ENCODE data around the gene C16orf92.

C16orf92 gene

DNA sequence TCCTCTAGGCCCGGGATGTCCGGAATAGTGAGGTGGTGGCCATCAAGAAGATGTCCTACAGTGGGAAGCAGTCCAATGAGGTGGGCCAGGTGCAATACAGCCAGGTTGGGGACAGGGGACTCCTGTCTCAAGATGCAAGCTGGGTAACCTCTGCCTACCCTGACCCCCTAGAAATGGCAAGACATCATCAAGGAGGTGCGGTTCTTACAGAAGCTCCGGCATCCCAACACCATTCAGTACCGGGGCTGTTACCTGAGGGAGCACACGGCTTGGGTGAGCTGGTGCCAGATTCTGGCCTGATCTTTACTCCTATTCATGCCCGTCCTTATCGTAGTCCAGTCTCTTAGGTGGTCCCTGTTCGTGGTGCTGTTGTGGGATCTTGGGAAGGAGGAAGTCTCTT lies 44.9 kb upstream of the C16orf92 start:
- peaks cover 52% of the 10 kb centered on the region for H3K36me3 ChIP-seq (ENCODE audit: insufficient read depth, low read length)
- H2AFZ ChIP-seq (ENCODE audit: low read length), result no peak overlapping the region
- peak overlapping the region; percentile 96 for H3K9ac ChIP-seq (ENCODE audit: low read depth, low read length, poor library complexity, severe bottlenecking)
- H3F3A ChIP-seq (ENCODE audit: low read depth), result no peaks in the 10 kb centered on the region
- peaks cover 48% of the 10 kb centered on the region for H4K20me1 ChIP-seq (ENCODE audit: insufficient read depth, low read length, poor library complexity, severe bottlenecking)
- H3K27me3 ChIP-seq (ENCODE audit: insufficient read depth, low read length, poor library complexity, severe bottlenecking), result no peaks in the 10 kb centered on the region
- H3K9me3 ChIP-seq (ENCODE audit: insufficient read depth, low read depth, low read length), result no peaks in the 10 kb centered on the region
- H3K4me1 ChIP-seq (ENCODE audit: insufficient read depth, low read length, poor library complexity, severe bottlenecking), result peaks cover 34% of the 10 kb centered on the region
- peaks cover 52% of the 10 kb centered on the region for H3K79me2 ChIP-seq (ENCODE audit: insufficient read depth, low read length)
- H3K4me2 ChIP-seq (ENCODE audit: low read depth, low read length, poor library complexity, severe bottlenecking), result peak overlapping the region; percentile 86
- no peaks in the 10 kb centered on the region for H3K9me2 ChIP-seq (replicated peaks; ENCODE audit: low read depth, low read length)
- H3K4me3 ChIP-seq (ENCODE audit: low read length, poor library complexity, severe bottlenecking), result peak overlapping the region; percentile 97
- TF ChIP-seq EZH2phosphoT487 (IDR thresholded peaks at IDR 0.05; ENCODE audit: borderline replicate concordance), result no peak
- TF ChIP-seq, protein P1, sequence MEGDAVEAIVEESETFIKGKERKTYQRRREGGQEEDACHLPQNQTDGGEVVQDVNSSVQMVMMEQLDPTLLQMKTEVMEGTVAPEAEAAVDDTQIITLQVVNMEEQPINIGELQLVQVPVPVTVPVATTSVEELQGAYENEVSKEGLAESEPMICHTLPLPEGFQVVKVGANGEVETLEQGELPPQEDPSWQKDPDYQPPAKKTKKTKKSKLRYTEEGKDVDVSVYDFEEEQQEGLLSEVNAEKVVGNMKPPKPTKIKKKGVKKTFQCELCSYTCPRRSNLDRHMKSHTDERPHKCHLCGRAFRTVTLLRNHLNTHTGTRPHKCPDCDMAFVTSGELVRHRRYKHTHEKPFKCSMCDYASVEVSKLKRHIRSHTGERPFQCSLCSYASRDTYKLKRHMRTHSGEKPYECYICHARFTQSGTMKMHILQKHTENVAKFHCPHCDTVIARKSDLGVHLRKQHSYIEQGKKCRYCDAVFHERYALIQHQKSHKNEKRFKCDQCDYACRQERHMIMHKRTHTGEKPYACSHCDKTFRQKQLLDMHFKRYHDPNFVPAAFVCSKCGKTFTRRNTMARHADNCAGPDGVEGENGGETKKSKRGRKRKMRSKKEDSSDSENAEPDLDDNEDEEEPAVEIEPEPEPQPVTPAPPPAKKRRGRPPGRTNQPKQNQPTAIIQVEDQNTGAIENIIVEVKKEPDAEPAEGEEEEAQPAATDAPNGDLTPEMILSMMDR (conservative IDR thresholded peaks at IDR 0.05; ENCODE audit: low read length), result no peak

DNA sequence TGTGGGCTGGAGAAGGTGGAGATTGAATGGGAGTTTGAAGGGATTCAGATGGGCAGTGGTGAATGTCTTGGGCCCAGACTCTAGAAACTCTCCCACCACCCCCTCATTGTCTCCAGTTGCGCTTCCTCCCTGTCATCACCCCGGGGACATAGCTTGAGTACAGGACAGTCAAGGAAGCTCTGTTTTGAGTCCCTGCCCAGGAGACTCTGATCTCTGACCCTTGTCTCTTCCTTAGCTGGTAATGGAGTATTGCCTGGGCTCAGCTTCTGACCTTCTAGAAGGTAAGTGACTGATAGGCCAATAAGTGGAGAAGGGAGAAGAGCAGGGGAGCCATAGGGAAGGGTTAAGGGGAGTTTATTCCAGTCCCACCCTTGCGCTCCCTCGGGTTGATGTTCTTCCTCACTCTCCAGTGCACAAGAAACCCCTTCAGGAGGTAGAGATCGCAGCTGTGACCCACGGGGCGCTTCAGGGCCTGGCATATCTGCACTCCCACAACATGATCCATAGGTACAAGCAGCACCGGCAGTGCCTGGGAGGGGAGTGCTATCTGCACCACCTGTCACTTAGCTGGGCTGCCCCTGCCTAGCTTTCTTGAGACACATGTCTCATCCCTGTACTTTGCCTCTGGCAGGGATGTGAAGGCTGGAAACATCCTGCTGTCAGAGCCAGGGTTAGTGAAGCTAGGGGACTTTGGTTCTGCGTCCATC lies 44.3 kb upstream of the C16orf92 start:
- Histone ChIP-seq H3K4me1 (ENCODE audit: insufficient read depth, low read length, poor library complexity, severe bottlenecking) (peaks cover 33% of the 10 kb centered on the region), H3K79me2 (ENCODE audit: insufficient read depth, low read length) (peaks cover 52% of the 10 kb centered on the region), H3K36me3 (ENCODE audit: insufficient read depth, low read length) (peaks cover 58% of the 10 kb centered on the region), H3F3A (ENCODE audit: low read depth) (no peaks in the 10 kb centered on the region), H3K4me2 (ENCODE audit: low read depth, low read length, poor library complexity, severe bottlenecking) (peak overlapping the region; percentile 86), H3K9me2 (replicated peaks; ENCODE audit: low read depth, low read length) (no peaks in the 10 kb centered on the region), H4K20me1 (ENCODE audit: insufficient read depth, low read length, poor library complexity, severe bottlenecking) (peaks cover 48% of the 10 kb centered on the region), H3K9ac (ENCODE audit: low read depth, low read length, poor library complexity, severe bottlenecking) (no peak overlapping the region), H3K4me3 (ENCODE audit: low read length, poor library complexity, severe bottlenecking) (no peak overlapping the region), H2AFZ (ENCODE audit: low read length) (no peak overlapping the region), H3K9me3 (ENCODE audit: insufficient read depth, low read depth, low read length) (no peaks in the 10 kb centered on the region), H3K27me3 (ENCODE audit: insufficient read depth, low read length, poor library complexity, severe bottlenecking) (no peaks in the 10 kb centered on the region)
- TF ChIP-seq, protein P1 (conservative IDR thresholded peaks at IDR 0.05; ENCODE audit: low read length), result no peak
- no peak for TF ChIP-seq EZH2phosphoT487 (IDR thresholded peaks at IDR 0.05; ENCODE audit: borderline replicate concordance)

DNA sequence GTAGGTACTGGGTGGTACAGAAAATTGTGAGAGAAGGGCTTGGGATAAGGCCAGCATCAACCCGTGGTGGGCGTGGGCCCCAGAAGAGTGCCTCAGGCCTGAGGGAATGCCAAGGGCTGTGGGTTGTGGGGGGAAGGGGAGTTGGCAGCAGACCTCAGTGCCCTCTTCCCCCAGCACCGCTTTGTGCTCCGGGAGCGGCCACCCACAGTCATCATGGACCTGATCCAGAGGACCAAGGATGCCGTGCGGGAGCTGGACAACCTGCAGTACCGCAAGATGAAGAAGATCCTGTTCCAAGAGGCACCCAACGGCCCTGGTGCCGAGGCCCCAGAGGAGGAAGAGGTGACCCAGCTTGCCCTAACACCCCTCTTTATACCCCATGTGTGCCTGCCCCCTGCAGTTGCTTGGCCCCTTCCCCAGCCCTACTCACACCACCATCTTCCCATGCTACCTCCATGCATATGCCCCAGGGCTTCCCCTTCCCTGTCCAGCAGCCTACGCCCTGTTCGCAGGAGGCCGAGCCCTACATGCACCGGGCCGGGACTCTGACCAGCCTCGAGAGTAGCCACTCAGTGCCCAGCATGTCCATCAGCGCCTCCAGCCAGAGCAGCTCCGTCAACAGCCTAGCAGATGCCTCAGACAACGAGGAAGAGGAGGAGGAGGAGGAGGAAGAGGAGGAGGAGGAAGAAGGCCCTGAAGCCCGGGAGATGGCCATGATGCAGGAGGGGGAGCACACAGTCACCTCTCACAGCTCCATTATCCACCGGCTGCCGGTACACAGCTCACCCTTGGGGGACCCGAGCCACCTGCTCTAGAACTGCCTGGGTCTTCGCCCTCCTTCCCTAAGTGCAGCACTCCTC lies 40.2 kb upstream of the C16orf92 start:
- Histone ChIP-seq H3K4me2 (ENCODE audit: low read depth, low read length, poor library complexity, severe bottlenecking) (no peak overlapping the region), H3K4me1 (ENCODE audit: insufficient read depth, low read length, poor library complexity, severe bottlenecking) (peaks cover 4% of the 10 kb centered on the region), H3K9me3 (ENCODE audit: insufficient read depth, low read depth, low read length) (no peaks in the 10 kb centered on the region), H3K36me3 (ENCODE audit: insufficient read depth, low read length) (peaks cover 93% of the 10 kb centered on the region), H2AFZ (ENCODE audit: low read length) (no peak overlapping the region), H3K79me2 (ENCODE audit: insufficient read depth, low read length) (peaks cover 12% of the 10 kb centered on the region; the same call in 1 of the 2 replicates), H3K27me3 (ENCODE audit: insufficient read depth, low read length, poor library complexity, severe bottlenecking) (no peaks in the 10 kb centered on the region), H3K9ac (ENCODE audit: low read depth, low read length, poor library complexity, severe bottlenecking) (no peak overlapping the region), H3K4me3 (ENCODE audit: low read length, poor library complexity, severe bottlenecking) (no peak overlapping the region), H4K20me1 (ENCODE audit: insufficient read depth, low read length, poor library complexity, severe bottlenecking) (peaks cover 11% of the 10 kb centered on the region), H3F3A (ENCODE audit: low read depth) (no peaks in the 10 kb centered on the region), H3K9me2 (replicated peaks; ENCODE audit: low read depth, low read length) (no peaks in the 10 kb centered on the region)
- TF ChIP-seq EZH2phosphoT487 (IDR thresholded peaks at IDR 0.05; ENCODE audit: borderline replicate concordance), result no peak
- TF ChIP-seq, protein P1 (conservative IDR thresholded peaks at IDR 0.05; ENCODE audit: low read length), result no peak

Measured in Loucy (cell line).